Neural cell (in vitro differentiated cells): Measurements from ENCODE around the gene C2CD2. TPM values are rescaled to one million over a fixed set of nuclear protein-coding genes. Genes with fewer than 3 reads are reported as not detected.

Source experiments
- H2AFZ ChIP-seq: fragments of 200-600, 300-800 bp; sonication (generic), shearing (Covaris generic); 2 replicates; pipeline ENCODE4 v1.6.0; 2014; ENCODE audit warnings: low read depth, mild to moderate bottlenecking, antibody characterized with exemption, low read length, moderate library complexity
- H3F3A ChIP-seq: fragments of 200-600 bp; shearing (Covaris generic); 2 replicates; pipeline ENCODE4 v1.6.1; 2016; ENCODE audit warnings: mild to moderate bottlenecking, moderate library complexity, mixed read lengths, antibody characterized with exemption, low read length; ENCODE audit not compliant: insufficient read depth, poor library complexity, severe bottlenecking
- H3K27ac ChIP-seq: fragments of 200-600, 300-800 bp; sonication (generic), shearing (Covaris generic); 2 replicates; pipeline ENCODE4 v1.5.1; 2014; ENCODE audit warnings: mild to moderate bottlenecking, low read length, moderate library complexity
- H3K27me3 ChIP-seq: fragments of 300-800, 200-600 bp; sonication (generic), shearing (Covaris generic); 2 replicates; pipeline ENCODE4 v1.6.0; 2014; ENCODE audit warnings: mild to moderate bottlenecking, low read depth, low read length, moderate library complexity; ENCODE audit not compliant: insufficient read depth
- H3K36me3 ChIP-seq: fragments of 300-800, 200-600 bp; sonication (generic), shearing (Covaris generic); 2 replicates; pipeline ENCODE4 v1.5.1; 2014; ENCODE audit warnings: mild to moderate bottlenecking, antibody characterized with exemption, low read length, moderate library complexity; ENCODE audit not compliant: insufficient read depth
- H3K4me2 ChIP-seq: fragments of 300-800, 200-600 bp; sonication (generic), shearing (Covaris generic); 2 replicates; pipeline ENCODE4 v1.6.0; 2014; ENCODE audit warnings: mild to moderate bottlenecking, low read length
- H3K4me3 ChIP-seq: fragments of 300-800, 200-600 bp; sonication (generic), shearing (Covaris generic); 2 replicates; pipeline ENCODE4 v1.5.1; 2014; ENCODE audit warnings: mild to moderate bottlenecking, low read length, moderate library complexity
- H3K79me2 ChIP-seq: fragments of 200-600 bp; shearing (Covaris generic); replicated peaks from 2 replicates; pipeline ENCODE4 v1.6.0; 2014; ENCODE audit warnings: mild to moderate bottlenecking, low read length, moderate library complexity; ENCODE audit not compliant: insufficient read depth
- H3K9ac ChIP-seq: fragments of 300-800, 200-600 bp; sonication (generic), shearing (Covaris generic); 2 replicates; pipeline ENCODE4 v1.6.1; 2016; ENCODE audit warnings: mild to moderate bottlenecking, low read length, mixed read lengths
- H3K9me2 ChIP-seq: fragments of 200-600 bp; shearing (Covaris generic); 2 replicates; pipeline ENCODE4 v1.6.1; 2016; ENCODE audit warnings: mild to moderate bottlenecking, low read length, mixed read lengths; ENCODE audit not compliant: insufficient read depth
- H3K9me3 ChIP-seq: fragments of 200-600, 300-800 bp; sonication (generic), shearing (Covaris generic); 2 replicates; pipeline ENCODE4 v1.6.1; 2016; ENCODE audit warnings: mild to moderate bottlenecking, mixed run types, low read length, moderate library complexity, mixed read lengths
- H4K20me1 ChIP-seq: fragments of 200-600 bp; shearing (Covaris generic); 2 replicates; pipeline ENCODE4 v1.6.1; 2016; ENCODE audit warnings: mild to moderate bottlenecking, mixed run types; ENCODE audit not compliant: insufficient read depth
- CTCF ChIP-seq: fragments of 450-650 bp; IDR thresholded peaks from 2 replicates; pipeline ENCODE4 v1.5.1; 2014; ENCODE audit warnings: antibody characterized with exemption, mild to moderate bottlenecking, moderate library complexity; ENCODE audit not compliant: poor library complexity, severe bottlenecking
- EP300 ChIP-seq: fragments of 450-650 bp; conservative IDR thresholded peaks from 2 replicates; pipeline ENCODE4 v1.6.1; 2014; ENCODE audit warnings: antibody characterized with exemption, mild to moderate bottlenecking, moderate library complexity; ENCODE audit not compliant: poor library complexity, severe bottlenecking
- EZH2 ChIP-seq: fragments of 200-600, 300-800 bp; shearing (Covaris generic), sonication (generic); IDR thresholded peaks from 2 replicates; pipeline ENCODE4 v1.6.1; 2014; ENCODE audit warnings: antibody characterized with exemption, low read length, borderline replicate concordance, mild to moderate bottlenecking; ENCODE audit not compliant: insufficient read depth, poor library complexity, severe bottlenecking
- MXI1 ChIP-seq: fragments of 450-650 bp; conservative IDR thresholded peaks from 2 replicates; pipeline ENCODE4 v1.6.1; 2014; ENCODE audit warnings: antibody characterized with exemption, mild to moderate bottlenecking; ENCODE audit not compliant: poor library complexity, severe bottlenecking
- POLR2AphosphoS5 ChIP-seq: IDR thresholded peaks from 2 replicates; pipeline ENCODE4 v1.6.1; 2012
- RAD21 ChIP-seq: fragments of 450-650 bp; conservative IDR thresholded peaks from 2 replicates; pipeline ENCODE4 v1.6.1; 2014; ENCODE audit warnings: antibody characterized with exemption, mild to moderate bottlenecking, moderate library complexity
- REST ChIP-seq: IDR thresholded peaks from 2 replicates; pipeline ENCODE4 v1.6.1; 2012; ENCODE audit warnings: borderline replicate concordance
- SMC3 ChIP-seq: fragments of 450-650 bp; conservative IDR thresholded peaks from 2 replicates; pipeline ENCODE4 v1.6.1; 2014; ENCODE audit warnings: antibody characterized with exemption, mild to moderate bottlenecking, moderate library complexity; ENCODE audit not compliant: poor library complexity
- TAF1 ChIP-seq: IDR thresholded peaks from 2 replicates; pipeline ENCODE4 v1.6.1; 2012; ENCODE audit warnings: low read depth
- polyA plus RNA-seq: library from polyadenylated mRNA; depleted of rRNA; stranded (reverse); fragments of >200 nt; gene quantifications from 2 replicates; pipeline ENCODE4 v1.2.3, GENCODE V29; 2014

The C2CD2 gene
- polyA plus RNA-seq, 1 donor from 2014 or later, result 0.88 TPM

- no peak overlapping the region for H3K4me2 ChIP-seq
- H3K79me2 ChIP-seq, result no peaks in the 10 kb centered on the region
- TF ChIP-seq SMC3, result no peak
- TF ChIP-seq EZH2, result no peak
- TF ChIP-seq CTCF, result no peak
- TF ChIP-seq MXI1, result no peak
- TF ChIP-seq REST, result no peak
- no peak for TF ChIP-seq RAD21
- no peak for TF ChIP-seq TAF1
- no peak for TF ChIP-seq POLR2AphosphoS5
- no peak for TF ChIP-seq EP300
- no peaks in the 10 kb centered on the region for H4K20me1 ChIP-seq
- H2AFZ ChIP-seq, result no peak overlapping the region
- no peaks in the 10 kb centered on the region for H3K27me3 ChIP-seq
- no peaks in the 10 kb centered on the region for H3K9me3 ChIP-seq
- H3K9me2 ChIP-seq, result no peaks in the 10 kb centered on the region
- H3K36me3 ChIP-seq, result no peaks in the 10 kb centered on the region
- H3F3A ChIP-seq, result no peaks in the 10 kb centered on the region
- H3K9ac ChIP-seq, result no peak overlapping the region
- H3K27ac ChIP-seq, result no peak overlapping the region
- no peak overlapping the region for H3K4me3 ChIP-seq
Measured at GRCh38 chr21:41926117-41926806, 27.6 kb downstream of the C2CD2 start.

GRCh38 chr21:41925767-41926116, 28.1 kb downstream of the C2CD2 start:
- TF ChIP-seq TAF1 (no peak), EZH2 (no peak), CTCF (no peak), MXI1 (no peak), EP300 (no peak), REST (no peak), SMC3 (no peak), POLR2AphosphoS5 (no peak), RAD21 (no peak)
- no peak overlapping the region for H3K4me2 ChIP-seq
- H3K27ac ChIP-seq, result no peak overlapping the region

More at GRCh38 chr21:41925767-41926116, 28.1 kb downstream of the C2CD2 start:
- H3K9me3 ChIP-seq, result no peaks in the 10 kb centered on the region
- no peaks in the 10 kb centered on the region for H4K20me1 ChIP-seq
- H3F3A ChIP-seq, result no peaks in the 10 kb centered on the region
- H3K27me3 ChIP-seq, result no peaks in the 10 kb centered on the region
- no peak overlapping the region for H2AFZ ChIP-seq
- H3K9me2 ChIP-seq, result no peaks in the 10 kb centered on the region
- H3K4me3 ChIP-seq, result no peak overlapping the region
- H3K36me3 ChIP-seq, result no peaks in the 10 kb centered on the region
- H3K79me2 ChIP-seq, result no peaks in the 10 kb centered on the region
- no peak overlapping the region for H3K9ac ChIP-seq
